SK-N-SH (cell line): ENCODE results near the gene SRA1. TPM values are rescaled to one million over a fixed set of nuclear protein-coding genes. Genes with fewer than 3 reads are reported as not detected.

ENCODE experiments used
- CTCF ChIA-PET: fragments of 300-600, 350-600 bp; formaldehyde crosslinking; extraction: SDS; loops from one replicate; lab custom pipeline; 2021; lab: Yijun Ruan, JAX
- POLR2A ChIA-PET: fragments of 350-600 bp; sonication (Branson Sonifier 250); formaldehyde crosslinking; extraction: SDS; loops from one replicate; lab custom pipeline; 2020; ENCODE audit warnings: antibody characterized with exemption, inconsistent platforms; lab: Yijun Ruan, JAX
- DNase-seq: peaks from one replicate; pipeline ENCODE4 v3.0.0; 2012
- H2AFZ ChIP-seq: fragments of 200-600 bp; sonication (generic); 2 replicates; pipeline ENCODE4 v1.8.1; 2016; ENCODE audit warnings: antibody characterized with exemption, mild to moderate bottlenecking, low read depth
- H3F3A ChIP-seq: fragments of 200-600 bp; sonication (generic); replicated peaks from 2 replicates; pipeline ENCODE3; 2016; ENCODE audit warnings: antibody characterized with exemption, mild to moderate bottlenecking; ENCODE audit not compliant: insufficient read depth
- H3K27ac ChIP-seq, 2 experiments: fragments of 200-500 bp in 1 of 2; fragments of 200-600 bp in 1 of 2; sonication (Bioruptor generic) in 1 of 2; sonication (generic), shearing (Covaris generic) in 1 of 2; 2 replicates each; pipeline versions ENCODE4 v1.5.1 to v1.6.1; 2014 to 2016; ENCODE audit warnings: low read depth in 2 of 2, inconsistent platforms in 1 of 2, low read length in 1 of 2, mild to moderate bottlenecking in 1 of 2, mixed read lengths in 1 of 2
- H3K27me3 ChIP-seq: fragments of 200-600 bp; sonication (generic), shearing (Covaris generic); 2 replicates; pipeline ENCODE4 v1.6.1; 2016; ENCODE audit warnings: mixed run types; ENCODE audit not compliant: insufficient read depth
- H3K36me3 ChIP-seq, 2 experiments: fragments of 200-500 bp in 1 of 2; fragments of 200-600 bp in 1 of 2; sonication (Bioruptor generic) in 1 of 2; sonication (generic) in 1 of 2; replicated peaks in 1 of 2; 2 replicates each; pipeline versions ENCODE3 to v1.5.1; 2014 to 2016; ENCODE audit warnings: low read length in 1 of 2, mild to moderate bottlenecking in 1 of 2; ENCODE audit not compliant: insufficient read depth in 2 of 2, control insufficient read depth in 1 of 2
- H3K4me1 ChIP-seq, 2 experiments: fragments of 200-500 bp in 1 of 2; fragments of 200-600 bp in 1 of 2; sonication (Bioruptor generic) in 1 of 2; sonication (generic), shearing (Covaris generic) in 1 of 2; 2 replicates each; pipeline versions ENCODE4 v1.5.1 to v1.6.1; 2014 to 2016; ENCODE audit warnings: low read depth in 1 of 2, low read length in 1 of 2, mixed run types in 1 of 2; ENCODE audit not compliant: insufficient read depth in 2 of 2, control insufficient read depth in 1 of 2
- H3K4me2 ChIP-seq: fragments of 200-600 bp; sonication (generic), shearing (Covaris generic); 2 replicates; pipeline ENCODE4 v1.6.1; 2017; ENCODE audit warnings: mixed run types
- H3K4me3 ChIP-seq, 2 experiments: fragments of 200-500 bp in 1 of 2; fragments of 200-600 bp in 1 of 2; sonication (Bioruptor generic) in 1 of 2; sonication (generic), shearing (Covaris generic) in 1 of 2; 2 replicates each; pipeline versions ENCODE4 v1.5.1 to v1.8.1; 2014 to 2016; ENCODE audit warnings: low read depth in 2 of 2, inconsistent platforms in 1 of 2, low read length in 1 of 2, mild to moderate bottlenecking in 1 of 2, mixed read lengths in 1 of 2, moderate library complexity in 1 of 2
- H3K79me2 ChIP-seq: fragments of 200-600 bp; sonication (generic); 2 replicates; pipeline ENCODE4 v1.8.1; 2017; ENCODE audit warnings: mild to moderate bottlenecking; ENCODE audit not compliant: insufficient read depth
- H3K9ac ChIP-seq: fragments of 200-600 bp; sonication (generic); 2 replicates; pipeline ENCODE4 v1.6.1; 2017; ENCODE audit warnings: mixed run types
- H3K9me2 ChIP-seq: fragments of 200-600 bp; sonication (generic); 2 replicates; pipeline ENCODE4 v1.6.1; 2017; ENCODE audit warnings: mixed run types
- H3K9me3 ChIP-seq: fragments of 200-600 bp; sonication (generic); 2 replicates; pipeline ENCODE4 v1.6.1; 2017; ENCODE audit warnings: mixed run types, mild to moderate bottlenecking, moderate library complexity
- H4K20me1 ChIP-seq: fragments of 200-600 bp; sonication (generic); 2 replicates; pipeline ENCODE4 v1.6.1; 2017; ENCODE audit warnings: mild to moderate bottlenecking, mixed run types; ENCODE audit not compliant: insufficient read depth
- CHD2 ChIP-seq: fragments of 150-350 bp; IDR thresholded peaks from 2 replicates; pipeline ENCODE4 v1.6.1; 2018; ENCODE audit warnings: low read length; ENCODE audit not compliant: partially characterized antibody
- ELF1 ChIP-seq: IDR thresholded peaks from 2 replicates; pipeline ENCODE4 v1.4.0; 2012
- EP300 ChIP-seq, 2 experiments: IDR thresholded peaks; 2 replicates each; pipeline versions ENCODE4 v1.4.0 to v1.6.1; 2012; ENCODE audit warnings: borderline replicate concordance in 1 of 2, low read depth in 1 of 2, low read length in 1 of 2
- FOSL2 ChIP-seq: IDR thresholded peaks from 2 replicates; pipeline ENCODE4 v1.4.0; 2012; ENCODE audit warnings: low read depth, mild to moderate bottlenecking, moderate library complexity, borderline replicate concordance
- FOXJ3 ChIP-seq: sonication (generic); formaldehyde crosslinking; IDR thresholded peaks from 2 replicates; pipeline ENCODE4 v1.5.1; 2020; ENCODE audit warnings: mild to moderate bottlenecking, missing genetic modification reagents
- FOXM1 ChIP-seq: IDR thresholded peaks from 2 replicates; pipeline ENCODE4 v1.4.0; 2012; ENCODE audit warnings: low read depth, mild to moderate bottlenecking
- GATA2 ChIP-seq: sonication (generic); formaldehyde crosslinking; IDR thresholded peaks from 2 replicates; pipeline ENCODE4 v1.5.0; 2020; ENCODE audit warnings: mild to moderate bottlenecking, missing genetic modification reagents
- JUND ChIP-seq: IDR thresholded peaks from 2 replicates; pipeline ENCODE4 v1.4.0; 2012
- MEF2A ChIP-seq: IDR thresholded peaks from 2 replicates; pipeline ENCODE4 v1.4.0; 2012; ENCODE audit warnings: low read depth, borderline replicate concordance
- MXI1 ChIP-seq: IDR thresholded peaks from 2 replicates; pipeline ENCODE4 v1.6.1; 2012; ENCODE audit warnings: mild to moderate bottlenecking, low read depth, low read length, improper control_type of control experiment
- POLR2AphosphoS5 ChIP-seq: IDR thresholded peaks from 2 replicates; pipeline ENCODE4 v1.6.1; 2012; ENCODE audit warnings: low read depth, low read length
- RAD21 ChIP-seq: IDR thresholded peaks from 2 replicates; pipeline ENCODE4 v1.6.1; 2012; ENCODE audit warnings: mild to moderate bottlenecking, low read length
- SIN3A ChIP-seq: IDR thresholded peaks from 2 replicates; pipeline ENCODE4 v1.6.1; 2012; ENCODE audit warnings: low read depth, mild to moderate bottlenecking, low read length, moderate library complexity, borderline replicate concordance
- TAF1 ChIP-seq: IDR thresholded peaks from 2 replicates; pipeline ENCODE4 v1.6.1; 2012; ENCODE audit warnings: low read depth, mild to moderate bottlenecking, low read length, moderate library complexity, borderline replicate concordance
- TCF12 ChIP-seq: IDR thresholded peaks from 2 replicates; pipeline ENCODE4 v1.4.0; 2012
- TEAD4 ChIP-seq: IDR thresholded peaks from 2 replicates; pipeline ENCODE4 v1.4.0; 2012; ENCODE audit warnings: mild to moderate bottlenecking, borderline replicate concordance; ENCODE audit not compliant: insufficient read depth
- YY1 ChIP-seq: IDR thresholded peaks from 2 replicates; pipeline ENCODE4 v1.4.0; 2012; ENCODE audit warnings: low read depth, mild to moderate bottlenecking
- polyA plus RNA-seq, 3 experiments: library from polyadenylated mRNA; depleted of rRNA; stranded (reverse); fragments of >200 nt; gene quantifications; 2 replicates each; pipeline ENCODE4 v1.2.3, GENCODE V29; 2012
- TF ChIP-seq, protein P1 (sequence below): fragments of 150-350 bp; IDR thresholded peaks from 2 replicates; pipeline ENCODE4 v1.6.1; 2017; ENCODE audit warnings: antibody characterized with exemption, low read length, low read depth, borderline replicate concordance
- TF ChIP-seq, protein P2 (sequence below): IDR thresholded peaks from 2 replicates; pipeline ENCODE4 v1.4.0; 2012; ENCODE audit warnings: low read depth
- TF ChIP-seq, protein P3 (sequence below): IDR thresholded peaks from 2 replicates; pipeline ENCODE4; 2012

SRA1 gene
- polyA plus RNA-seq, 1 of the 3 experiments (the other 2 are of a cell fraction): 35.9 TPM

DNA sequence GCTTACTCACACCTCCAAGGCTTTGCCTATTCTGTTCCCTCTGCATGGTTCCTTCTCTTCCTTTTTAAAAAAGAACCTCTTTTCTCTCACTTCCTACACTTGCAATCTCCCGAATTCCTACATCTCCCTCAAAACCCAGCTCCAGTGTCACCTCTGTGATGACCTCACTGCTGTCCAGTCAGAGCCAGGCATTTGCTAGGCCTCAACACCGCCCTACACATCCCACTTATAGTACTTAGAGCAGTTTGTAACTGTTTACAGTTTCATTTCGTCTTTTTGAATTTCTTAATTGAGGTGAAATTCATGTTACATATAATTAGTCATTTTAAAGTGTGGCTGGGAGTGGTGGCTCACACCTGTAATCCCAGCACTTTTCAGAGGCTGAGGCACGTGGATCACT lies 44.9 kb upstream of the SRA1 start (continued):
- no peak for TF ChIP-seq GATA2
- TF ChIP-seq FOXM1: no peak
- no peak for TF ChIP-seq CHD2
- no peak for TF ChIP-seq EP300 (IDR thresholded peaks at IDR 0.05; ENCODE audit: borderline replicate concordance in 1 of 2, low read depth in 1 of 2, low read length in 1 of 2)
- TF ChIP-seq RAD21: no peak
- no peak for TF ChIP-seq YY1

DNA sequence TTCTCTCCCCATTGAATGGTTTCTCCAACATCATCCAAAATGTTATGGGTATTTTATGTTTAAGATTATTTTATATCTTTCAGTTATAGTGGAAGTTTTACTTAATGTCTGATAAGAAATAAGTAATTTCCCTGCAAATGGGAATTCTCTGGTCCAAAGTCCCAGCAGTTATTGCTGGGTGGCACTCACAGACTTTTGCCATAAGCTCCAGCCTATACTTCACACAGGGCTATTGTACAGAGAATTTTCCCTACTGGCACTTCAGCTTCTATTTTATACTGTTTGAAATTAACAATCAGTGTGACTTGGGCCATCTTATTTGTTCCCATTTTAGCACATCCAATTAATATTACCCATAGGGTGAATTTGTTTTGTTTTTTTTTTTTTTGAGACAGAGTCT lies 42.8 kb upstream of the SRA1 start:
- H3K27me3 ChIP-seq: no peaks in the 10 kb centered on the region
- POLR2A ChIA-PET: no interaction called here
- H3F3A ChIP-seq: no peaks in the 10 kb centered on the region
- no peak overlapping the region for H3K4me2 ChIP-seq
- CTCF ChIA-PET: interaction anchor here (1.0 to 1.4 kb wide), 5 partner anchors 19 to 1035 kb away, joined by 3 to 4 read pairs (median 3); no protein-coding TSS in a partner anchor
- no peaks in the 10 kb centered on the region for H3K9me2 ChIP-seq
- H3K9me3 ChIP-seq: no peaks in the 10 kb centered on the region
- DNase-seq: no peak
- H3K4me1 ChIP-seq: peaks cover 0 to 3% of the 10 kb centered on the region in 2 experiments; a peak in 1 of 4 replicates
- no peak overlapping the region for H3K9ac ChIP-seq
- H4K20me1 ChIP-seq: no peaks in the 10 kb centered on the region
- no peak overlapping the region for H2AFZ ChIP-seq
- H3K36me3 ChIP-seq: no peaks in the 10 kb centered on the region
- no peak overlapping the region for H3K4me3 ChIP-seq
- no peaks in the 10 kb centered on the region for H3K79me2 ChIP-seq
- H3K27ac ChIP-seq: no peak overlapping the region
- TF ChIP-seq FOXM1 (no peak), SIN3A (no peak), POLR2AphosphoS5 (no peak), TCF12 (no peak), RAD21 (no peak), ELF1 (no peak), TEAD4 (no peak), TAF1 (no peak), MXI1 (no peak), FOSL2 (no peak), FOXJ3 (no peak), MEF2A (no peak), JUND (no peak), EP300 (IDR thresholded peaks at IDR 0.05; ENCODE audit: borderline replicate concordance in 1 of 2, low read depth in 1 of 2, low read length in 1 of 2) (no peak)
- TF ChIP-seq, protein P1, sequence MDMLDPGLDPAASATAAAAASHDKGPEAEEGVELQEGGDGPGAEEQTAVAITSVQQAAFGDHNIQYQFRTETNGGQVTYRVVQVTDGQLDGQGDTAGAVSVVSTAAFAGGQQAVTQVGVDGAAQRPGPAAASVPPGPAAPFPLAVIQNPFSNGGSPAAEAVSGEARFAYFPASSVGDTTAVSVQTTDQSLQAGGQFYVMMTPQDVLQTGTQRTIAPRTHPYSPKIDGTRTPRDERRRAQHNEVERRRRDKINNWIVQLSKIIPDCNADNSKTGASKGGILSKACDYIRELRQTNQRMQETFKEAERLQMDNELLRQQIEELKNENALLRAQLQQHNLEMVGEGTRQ: no peak
- TF ChIP-seq, protein P2, sequence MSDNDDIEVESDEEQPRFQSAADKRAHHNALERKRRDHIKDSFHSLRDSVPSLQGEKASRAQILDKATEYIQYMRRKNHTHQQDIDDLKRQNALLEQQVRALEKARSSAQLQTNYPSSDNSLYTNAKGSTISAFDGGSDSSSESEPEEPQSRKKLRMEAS: no peak
- TF ChIP-seq, protein P3, sequence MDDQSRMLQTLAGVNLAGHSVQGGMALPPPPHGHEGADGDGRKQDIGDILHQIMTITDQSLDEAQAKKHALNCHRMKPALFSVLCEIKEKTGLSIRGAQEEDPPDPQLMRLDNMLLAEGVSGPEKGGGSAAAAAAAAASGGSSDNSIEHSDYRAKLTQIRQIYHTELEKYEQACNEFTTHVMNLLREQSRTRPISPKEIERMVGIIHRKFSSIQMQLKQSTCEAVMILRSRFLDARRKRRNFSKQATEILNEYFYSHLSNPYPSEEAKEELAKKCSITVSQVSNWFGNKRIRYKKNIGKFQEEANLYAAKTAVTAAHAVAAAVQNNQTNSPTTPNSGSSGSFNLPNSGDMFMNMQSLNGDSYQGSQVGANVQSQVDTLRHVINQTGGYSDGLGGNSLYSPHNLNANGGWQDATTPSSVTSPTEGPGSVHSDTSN: no peak
